Gastrocnemius medialis (tissue), 4 donors: ENCODE results near the gene LMAN1.
A peak's percentile ranks its signal among the peaks of the same experiment; 100 is the strongest.

Experiments used
- POLR2A ChIP-seq, 2 donors: fragments of 450-650 bp; IDR thresholded peaks; one replicate each; pipeline ENCODE4 v1.6.1; 2017; ENCODE audit warnings: antibody characterized with exemption in 2 of 2, mild to moderate bottlenecking in 2 of 2, moderate library complexity in 2 of 2
- TF ChIP-seq, protein P1 (sequence below), 5 experiments: fragments of 450-650 bp in 3 of 5; fragments of 200-600 bp in 2 of 5; sonication (generic) in 2 of 5; IDR thresholded peaks in 4 of 5; conservative IDR thresholded peaks in 1 of 5; 1 replicate in 4 of 5; 2 replicates in 1 of 5; pipeline ENCODE4 v1.5.1; 2016 to 2019; ENCODE audit warnings: antibody characterized with exemption in 5 of 5, mild to moderate bottlenecking in 3 of 5, moderate library complexity in 3 of 5

DNA sequence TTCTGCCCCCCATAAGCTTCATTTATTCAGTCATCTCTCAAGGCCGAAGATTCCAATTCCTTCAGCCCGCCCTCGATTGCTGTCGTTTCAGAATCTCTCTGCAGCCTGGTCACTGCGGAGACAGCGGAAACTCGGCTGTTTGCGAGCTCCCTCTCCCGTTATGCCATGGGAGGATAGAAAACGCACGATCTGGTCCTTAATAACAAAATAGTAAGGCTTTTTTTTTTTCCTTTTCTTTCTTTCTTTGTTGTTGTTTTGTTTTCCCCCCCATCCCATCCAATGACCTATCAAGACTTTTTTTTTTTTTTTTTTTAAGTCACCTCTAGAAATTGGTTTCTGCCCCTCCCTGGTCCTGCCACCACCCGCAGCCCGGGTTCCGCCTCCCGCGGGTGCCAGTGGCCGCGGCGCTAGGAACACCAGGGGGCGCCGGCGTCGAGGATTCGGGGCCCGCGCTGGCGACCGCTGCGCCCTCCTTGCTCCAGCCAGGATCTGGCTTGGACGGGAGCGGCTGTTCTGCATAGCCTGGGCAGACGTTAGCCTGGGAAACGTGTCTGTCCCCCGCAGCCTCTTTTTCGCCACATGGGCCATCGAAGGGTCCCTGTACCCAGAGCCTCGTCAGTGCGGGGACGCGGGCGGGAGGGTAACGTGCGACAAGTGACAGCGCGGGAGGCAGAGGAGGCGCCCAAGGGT is 50.7 kb downstream of the LMAN1 start:
- TF ChIP-seq, protein P1, sequence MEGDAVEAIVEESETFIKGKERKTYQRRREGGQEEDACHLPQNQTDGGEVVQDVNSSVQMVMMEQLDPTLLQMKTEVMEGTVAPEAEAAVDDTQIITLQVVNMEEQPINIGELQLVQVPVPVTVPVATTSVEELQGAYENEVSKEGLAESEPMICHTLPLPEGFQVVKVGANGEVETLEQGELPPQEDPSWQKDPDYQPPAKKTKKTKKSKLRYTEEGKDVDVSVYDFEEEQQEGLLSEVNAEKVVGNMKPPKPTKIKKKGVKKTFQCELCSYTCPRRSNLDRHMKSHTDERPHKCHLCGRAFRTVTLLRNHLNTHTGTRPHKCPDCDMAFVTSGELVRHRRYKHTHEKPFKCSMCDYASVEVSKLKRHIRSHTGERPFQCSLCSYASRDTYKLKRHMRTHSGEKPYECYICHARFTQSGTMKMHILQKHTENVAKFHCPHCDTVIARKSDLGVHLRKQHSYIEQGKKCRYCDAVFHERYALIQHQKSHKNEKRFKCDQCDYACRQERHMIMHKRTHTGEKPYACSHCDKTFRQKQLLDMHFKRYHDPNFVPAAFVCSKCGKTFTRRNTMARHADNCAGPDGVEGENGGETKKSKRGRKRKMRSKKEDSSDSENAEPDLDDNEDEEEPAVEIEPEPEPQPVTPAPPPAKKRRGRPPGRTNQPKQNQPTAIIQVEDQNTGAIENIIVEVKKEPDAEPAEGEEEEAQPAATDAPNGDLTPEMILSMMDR (IDR thresholded peaks at IDR 0.05 in 4 of 5, conservative IDR thresholded peaks at IDR 0.05 in 1 of 5): peak; percentile 60 to 82 (median 79)
- TF ChIP-seq POLR2A (IDR thresholded peaks at IDR 0.05): no peak
